HG03135 (cell line): ENCODE measurements around the gene PTPRJ.

ENCODE experiments used
- ATAC-seq: cut with Tn5 transposase; IDR thresholded peaks from one replicate; pipeline ENCODE4 v1.9.1; 2021; ENCODE audit warnings: mild to moderate bottlenecking, moderate library complexity; ENCODE audit not compliant: unreplicated experiment

PTPRJ gene

DNA sequence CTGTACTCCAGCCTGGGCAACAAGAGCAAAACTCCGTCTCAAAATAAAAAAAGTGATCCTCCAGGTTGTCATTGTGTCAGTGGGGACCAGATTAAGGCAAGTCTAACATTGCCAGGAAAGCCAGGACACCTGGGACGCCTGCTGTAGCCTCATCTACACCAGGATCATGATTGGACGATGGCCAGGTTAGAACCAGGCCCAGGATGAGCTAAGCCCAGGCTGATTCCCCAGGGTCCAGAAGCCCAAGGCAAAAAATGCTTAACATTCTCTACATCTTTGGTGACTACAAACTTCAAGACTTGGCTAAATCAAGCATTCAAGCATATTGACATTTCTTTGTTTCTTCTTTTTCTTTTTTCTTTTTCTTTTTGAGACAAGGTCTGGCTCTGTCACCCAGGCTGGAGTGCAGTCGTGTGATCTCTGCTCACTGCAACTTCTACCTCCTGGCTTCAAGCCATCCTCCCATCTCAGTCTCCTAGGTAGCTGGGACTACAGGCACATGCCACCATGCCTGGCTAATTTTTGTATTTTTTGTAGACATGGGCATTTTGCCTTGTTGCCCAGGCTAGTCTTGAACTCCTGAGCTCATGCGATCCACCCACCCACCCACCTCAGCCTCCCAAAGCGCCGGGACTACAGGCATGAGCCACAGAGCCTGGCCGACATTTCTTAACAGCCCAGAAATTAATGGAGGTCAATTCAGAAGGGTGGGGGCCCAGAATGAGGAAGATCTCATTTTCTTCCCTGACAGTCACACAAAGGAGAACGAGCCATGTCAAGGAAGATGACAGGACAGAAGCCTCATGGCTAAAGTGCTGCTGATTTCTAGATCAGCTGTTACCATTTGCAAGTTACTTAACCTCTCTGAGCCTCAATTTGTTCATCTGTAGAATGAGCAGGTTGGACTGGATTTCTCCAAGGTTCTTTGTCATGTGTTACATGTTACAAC lies 12.5 kb upstream of the PTPRJ start:
- no peak for ATAC-seq

DNA sequence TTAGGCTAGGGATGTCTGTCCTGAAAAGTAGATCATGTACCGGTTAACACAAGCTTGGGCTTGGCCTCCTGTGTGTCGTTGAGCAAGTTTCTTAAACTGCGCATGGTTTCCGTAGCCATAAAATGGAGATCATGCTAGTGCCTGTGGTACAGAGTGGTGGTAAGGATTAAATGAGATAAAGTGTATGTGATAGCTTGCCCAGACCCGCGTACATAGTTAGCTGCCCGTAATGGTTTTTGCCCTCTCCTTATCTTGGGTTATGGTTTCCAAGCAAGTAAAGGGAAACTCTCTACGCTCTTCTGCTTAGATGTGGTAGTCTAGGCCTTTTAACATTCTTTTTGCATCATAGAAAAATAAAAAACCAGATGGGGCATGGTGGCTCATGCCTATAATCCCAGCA lies 11.0 kb upstream of the PTPRJ start:
- ATAC-seq, result no peak

DNA sequence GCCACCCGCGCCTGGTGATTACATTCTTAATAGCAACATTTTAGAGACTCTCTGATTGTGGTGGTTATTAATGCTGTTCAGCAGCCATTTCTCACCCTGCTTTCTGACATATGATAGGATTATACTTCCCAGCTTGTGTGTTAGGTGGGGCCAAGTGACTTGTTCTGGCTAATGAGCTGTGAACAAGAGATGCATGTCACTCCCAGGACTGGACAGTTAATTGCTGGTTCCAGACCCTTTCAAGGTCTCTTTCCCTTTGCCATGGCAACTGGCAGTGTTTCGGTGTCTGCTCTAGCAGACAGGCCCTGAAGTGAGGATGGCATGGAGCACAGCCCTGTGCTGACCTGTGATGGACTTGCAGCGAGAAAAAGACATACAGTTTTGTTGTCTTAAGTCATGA lies 8.9 kb upstream of the PTPRJ start:
- ATAC-seq, result no peak

DNA sequence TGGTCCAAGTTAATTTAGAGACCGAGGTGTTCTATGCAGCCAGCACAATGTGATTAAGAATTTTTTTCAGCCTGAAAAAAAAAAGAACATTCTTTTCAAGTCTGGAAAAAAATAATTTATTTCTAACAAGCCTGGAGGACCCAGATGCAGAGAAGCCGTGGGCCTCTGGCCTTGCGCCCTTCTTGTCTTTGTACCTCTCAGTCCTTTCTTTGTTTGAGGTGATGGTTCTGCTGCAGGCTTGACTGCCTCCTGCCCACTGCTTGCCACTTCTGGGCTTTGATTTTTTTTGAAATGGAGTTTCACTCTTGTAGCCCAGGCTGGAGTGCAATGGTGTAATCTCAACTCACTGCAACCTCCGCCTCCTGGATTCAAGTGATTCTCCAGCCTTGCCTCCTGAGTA lies 7.2 kb upstream of the PTPRJ start:
- ATAC-seq, result no peak

DNA sequence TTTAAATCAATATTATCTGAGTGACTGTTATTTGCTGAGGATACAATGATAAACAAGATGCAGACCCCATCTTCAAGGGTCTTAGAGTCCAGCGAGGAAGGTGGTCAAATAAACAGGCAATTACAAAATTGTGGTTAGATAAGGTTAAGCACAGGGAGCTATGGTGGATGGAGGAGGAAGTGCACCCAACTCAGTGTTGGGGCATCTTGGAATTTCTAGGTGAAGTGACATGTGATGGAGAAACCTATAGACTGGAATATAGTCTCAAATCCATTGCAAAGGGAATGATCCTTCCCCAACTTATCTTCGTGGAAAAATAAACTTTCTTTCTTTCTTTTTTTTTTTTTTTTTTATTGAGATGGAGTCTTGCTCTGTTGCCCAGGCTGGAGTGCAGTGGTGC lies 3.4 kb upstream of the PTPRJ start:
- ATAC-seq, result no peak

DNA sequence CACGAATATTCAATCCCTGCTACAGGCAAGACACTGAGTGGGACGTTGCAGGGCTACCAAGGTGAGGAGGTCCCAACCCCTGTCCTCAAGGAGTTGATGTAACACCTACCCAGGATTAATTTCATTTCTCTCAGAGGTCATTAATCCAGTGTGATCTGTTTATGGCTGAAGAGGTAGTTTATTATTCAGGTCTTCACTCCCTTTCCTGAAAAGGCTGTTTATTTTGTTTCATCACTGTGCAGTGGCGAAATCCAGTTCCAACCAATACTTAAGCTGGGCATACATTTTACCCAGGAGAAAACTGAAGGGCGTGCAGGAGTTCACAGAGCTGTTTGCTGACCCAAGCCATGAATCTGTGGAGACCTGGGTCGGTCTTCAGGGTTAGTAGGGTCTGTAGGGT lies 2.7 kb upstream of the PTPRJ start:
- ATAC-seq, result no peak

DNA sequence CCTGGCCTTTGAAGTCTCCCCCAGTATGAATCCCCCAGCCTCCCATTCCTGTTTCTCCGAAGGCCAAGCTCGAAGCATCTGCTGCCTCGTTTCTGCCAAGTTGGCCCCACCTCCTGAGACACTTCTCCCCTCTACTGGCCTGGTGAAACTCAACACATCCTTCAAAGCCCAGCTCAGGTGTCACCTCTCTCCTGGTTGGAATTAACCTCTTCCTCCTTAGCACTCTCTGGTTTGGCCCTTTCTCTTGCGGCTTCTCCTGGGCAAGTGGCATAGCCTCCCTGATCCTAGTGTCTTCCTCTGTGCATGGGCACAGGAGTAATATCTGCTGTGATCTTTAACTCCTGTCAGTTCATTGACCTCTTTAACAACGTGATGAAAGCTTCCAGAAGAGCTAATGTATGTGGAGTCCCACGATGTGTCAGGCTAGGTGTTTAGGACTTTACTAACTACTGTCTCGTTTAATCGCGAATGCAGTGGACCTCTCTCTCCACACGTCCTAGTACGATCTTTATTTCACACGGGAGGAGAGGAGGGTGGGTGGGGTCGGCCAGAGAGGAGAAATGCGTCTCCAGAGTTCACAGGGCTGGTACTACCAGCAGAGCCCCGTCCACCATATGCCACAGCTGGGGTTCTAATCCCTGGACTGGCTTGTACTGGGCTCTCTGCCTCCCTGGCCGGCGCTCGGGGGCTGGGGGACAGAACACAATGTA lies 826 bp upstream of the PTPRJ start:
- ATAC-seq, result no peak

DNA sequence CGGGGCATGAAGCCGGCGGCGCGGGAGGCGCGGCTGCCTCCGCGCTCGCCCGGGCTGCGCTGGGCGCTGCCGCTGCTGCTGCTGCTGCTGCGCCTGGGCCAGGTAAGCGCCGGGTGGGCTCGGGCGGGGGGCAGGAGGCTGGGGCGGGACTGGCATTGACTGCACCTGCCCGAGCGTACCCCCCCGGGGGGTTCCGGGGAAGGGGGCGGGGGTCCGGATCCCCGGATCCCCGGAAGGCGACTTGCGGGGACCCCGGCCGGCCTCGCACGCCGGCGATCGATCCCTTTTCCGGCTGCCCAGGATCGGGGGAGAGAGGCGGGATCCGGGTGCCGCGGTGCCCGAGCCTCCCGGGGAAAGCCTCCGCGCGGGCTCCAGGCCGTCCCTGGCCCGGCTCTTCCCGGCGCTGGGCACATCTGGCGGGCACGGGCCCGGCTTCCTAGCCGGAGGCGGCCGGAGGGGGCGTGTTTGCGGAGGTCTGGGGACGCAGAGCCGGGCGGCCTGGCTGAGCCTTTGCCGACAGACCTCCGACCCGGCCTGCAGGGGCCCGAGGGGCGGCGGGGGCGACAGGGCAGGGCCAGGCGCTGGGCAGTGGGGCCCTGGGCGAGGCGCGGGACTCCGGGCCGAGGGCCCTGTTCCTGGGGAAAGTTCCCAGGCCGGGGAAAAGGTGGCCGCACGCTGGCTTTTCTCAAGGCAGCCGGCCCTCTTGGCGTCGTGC lies 705 bp downstream of the PTPRJ start:
- peak; percentile 53 for ATAC-seq

DNA sequence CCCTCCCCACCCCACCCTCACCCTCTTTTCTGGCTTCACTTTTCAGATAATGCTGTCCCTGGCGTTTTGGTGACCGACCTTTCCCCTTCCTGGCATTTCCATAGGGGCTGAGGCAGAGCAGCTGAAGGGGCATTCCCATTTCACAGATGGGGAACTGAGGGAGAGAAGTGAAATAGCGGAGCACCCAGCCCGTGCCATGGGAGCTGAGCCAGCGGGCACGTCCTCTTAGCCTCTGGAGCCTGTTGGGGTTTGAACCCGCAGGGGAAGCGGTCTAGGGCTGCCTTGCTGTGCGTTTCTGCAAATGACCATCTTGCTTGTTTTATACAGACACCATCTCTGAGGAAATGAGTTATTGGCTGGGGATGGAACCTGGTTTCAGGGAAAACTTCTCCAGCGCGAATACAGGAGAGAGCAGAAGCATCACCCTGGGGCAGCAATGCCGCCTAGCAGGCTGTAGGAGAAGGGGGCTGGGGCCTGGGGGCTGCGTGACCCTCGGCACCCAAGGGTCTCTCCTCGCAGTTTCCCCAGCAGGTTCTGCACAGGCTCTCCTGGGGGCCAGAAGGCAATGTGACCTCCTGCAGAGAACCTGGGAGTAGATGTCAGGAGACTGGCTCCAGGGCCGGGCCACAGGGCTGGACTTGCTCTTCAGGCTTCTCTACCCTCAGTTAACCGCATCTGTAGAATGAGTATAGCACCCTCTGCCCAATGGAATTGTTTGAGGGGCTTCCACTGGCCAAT lies 1.5 kb downstream of the PTPRJ start:
- no peak for ATAC-seq

DNA sequence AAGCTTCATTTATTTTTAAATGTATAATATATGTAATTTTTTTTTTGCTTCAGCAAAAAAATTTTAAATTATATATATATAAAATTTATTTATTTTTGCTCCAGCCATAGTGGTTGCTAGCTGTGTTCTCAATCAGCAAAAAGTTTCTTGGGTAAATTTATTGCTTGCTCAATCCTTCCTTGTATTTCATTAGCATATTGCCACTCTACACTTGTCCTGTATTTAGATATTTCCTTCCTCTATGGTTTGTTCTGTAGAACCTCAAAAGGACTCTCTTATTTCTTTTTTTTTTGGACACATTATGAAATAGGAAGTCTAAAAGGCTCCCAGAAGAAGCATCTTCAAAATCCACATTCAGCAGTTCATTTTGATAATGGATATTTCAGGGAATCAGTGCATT lies 2.3 kb downstream of the PTPRJ start:
- ATAC-seq, result no peak

DNA sequence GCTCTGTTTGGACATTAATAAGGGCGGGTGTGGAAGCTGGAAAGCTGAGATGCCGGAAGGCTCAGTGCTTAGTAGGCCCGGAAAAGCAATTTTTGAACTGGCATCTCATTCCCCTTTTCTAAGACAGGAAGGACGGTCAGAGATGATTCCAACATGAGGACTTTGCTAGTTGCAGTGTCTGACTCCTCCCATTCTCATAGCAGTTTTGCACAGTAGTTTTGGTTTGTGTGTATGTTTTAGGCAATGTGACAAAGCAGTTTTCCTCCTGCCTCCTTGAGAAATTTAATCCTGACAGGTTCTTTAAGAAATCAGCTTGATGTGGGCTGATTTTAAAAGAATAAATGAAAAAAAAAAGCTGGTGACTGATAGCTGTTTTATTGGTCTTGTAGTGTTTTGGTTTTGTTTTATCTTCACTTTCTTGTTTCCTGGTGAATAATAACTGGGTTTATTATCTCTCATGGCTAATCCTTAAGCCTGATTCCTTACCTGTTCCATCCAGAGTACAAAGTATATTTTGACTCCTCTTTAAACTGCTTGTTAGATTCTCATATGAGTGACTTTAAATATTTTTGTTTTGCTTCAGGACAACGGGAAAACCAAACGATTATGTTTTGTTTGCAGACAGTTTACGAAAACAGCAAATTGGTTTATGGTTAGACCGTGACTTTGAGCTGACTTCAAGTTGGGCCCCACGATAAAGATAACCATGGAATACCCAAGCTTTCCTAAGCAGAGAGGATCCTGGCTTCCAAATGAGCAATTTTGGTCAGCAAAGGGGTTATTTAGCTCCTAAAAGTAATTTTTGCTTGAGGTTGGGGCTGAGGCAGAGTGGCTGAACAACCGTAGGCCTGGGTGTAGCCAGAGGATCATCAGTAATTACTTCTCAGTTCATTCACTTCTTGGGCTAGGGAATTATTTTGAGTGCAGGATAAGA lies 3.4 kb downstream of the PTPRJ start:
- no peak for ATAC-seq

DNA sequence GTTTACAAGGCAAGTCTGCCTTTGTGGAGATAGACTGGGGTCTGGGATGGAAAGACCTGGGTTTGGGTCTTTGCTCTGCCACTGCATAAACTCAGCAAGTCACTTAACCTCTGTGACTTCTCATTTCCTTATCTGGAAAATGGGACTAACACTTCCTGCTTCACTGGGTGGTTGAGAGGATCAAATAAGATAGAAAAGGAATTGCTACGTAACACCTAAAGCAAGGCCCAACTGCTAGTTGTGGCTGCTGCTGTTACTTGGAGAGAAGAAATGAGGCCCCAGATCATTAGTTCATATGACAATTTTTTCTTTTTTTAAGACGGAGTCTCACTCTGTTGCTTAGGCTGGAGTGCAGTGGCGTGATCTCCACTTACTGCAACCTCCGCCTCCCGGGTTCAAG lies 5.9 kb downstream of the PTPRJ start:
- no peak for ATAC-seq

DNA sequence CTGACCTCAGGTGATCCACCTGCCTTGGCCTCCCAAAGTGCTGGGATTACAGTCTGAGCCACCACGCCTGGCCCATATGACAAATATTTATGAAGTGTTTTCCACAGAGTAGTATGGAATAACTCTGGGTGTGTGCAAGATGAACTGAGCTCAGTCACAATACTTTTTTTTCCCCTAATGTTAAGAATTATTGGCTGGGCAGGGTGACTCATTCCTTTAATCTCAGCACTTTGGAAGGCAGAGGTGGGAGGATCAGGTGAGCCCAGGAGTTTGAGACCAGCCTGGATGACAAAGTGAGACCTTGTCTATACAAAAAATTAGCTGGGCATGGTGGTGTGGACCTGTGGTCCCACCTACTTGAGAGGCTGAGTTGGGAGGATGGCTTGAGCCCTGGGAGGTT lies 6.4 kb downstream of the PTPRJ start:
- no peak for ATAC-seq

DNA sequence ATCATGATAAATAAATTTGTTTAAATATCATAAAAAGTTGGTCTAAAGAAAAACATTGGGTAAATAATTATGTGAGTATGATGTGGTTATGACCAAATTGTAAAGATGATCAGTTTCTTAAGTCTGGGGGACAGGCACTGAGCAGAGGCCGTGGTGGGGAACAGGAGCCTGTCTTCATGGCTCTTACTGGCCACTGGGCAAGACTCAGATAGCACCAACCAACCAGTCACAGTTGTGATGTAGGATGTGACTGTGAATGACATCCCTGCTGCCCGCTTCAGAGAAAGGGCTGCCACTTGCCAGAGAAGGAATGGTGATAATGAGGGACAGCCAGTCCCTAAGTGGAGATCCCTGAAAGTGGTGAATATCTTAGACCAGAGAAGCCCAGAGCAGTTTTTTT lies 7.0 kb downstream of the PTPRJ start:
- no peak for ATAC-seq

DNA sequence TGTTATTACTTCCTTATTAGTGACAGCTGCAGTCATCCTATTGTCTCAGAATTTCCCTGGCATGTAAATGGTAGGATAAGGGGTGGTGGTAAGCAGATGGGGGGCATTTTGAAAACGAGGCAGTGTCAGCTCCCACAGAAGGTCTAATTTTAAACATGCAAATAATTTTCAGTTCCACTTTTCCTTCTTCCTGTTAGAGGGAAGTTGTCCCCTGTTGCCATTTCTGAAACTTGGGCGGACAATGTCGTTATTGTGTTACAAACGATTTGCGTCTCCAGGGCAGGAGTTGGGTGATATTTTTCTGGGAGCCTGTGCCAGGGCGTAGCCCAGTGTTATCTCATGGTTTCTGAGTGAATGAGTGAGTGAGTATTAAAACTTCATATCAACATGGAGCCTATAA lies 7.4 kb downstream of the PTPRJ start:
- ATAC-seq, result no peak

DNA sequence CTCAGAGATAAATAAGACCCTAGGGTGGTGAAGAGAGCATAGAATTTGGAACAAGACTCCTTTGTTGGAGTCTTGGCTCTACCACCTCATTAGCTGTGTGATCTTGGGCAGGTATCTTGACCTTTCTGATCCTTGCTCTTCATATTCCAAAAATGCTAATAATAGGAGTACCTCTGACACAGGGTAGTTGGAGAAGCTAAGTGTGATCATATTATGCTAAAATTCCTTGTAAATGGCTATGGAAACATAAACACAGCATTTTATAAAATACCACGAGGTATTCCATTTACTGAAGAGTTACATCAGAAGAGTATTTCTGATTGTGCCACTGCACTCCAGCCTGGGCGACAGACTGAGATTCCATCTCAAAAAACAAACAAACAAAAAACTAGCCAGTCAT lies 9.4 kb downstream of the PTPRJ start:
- ATAC-seq, result no peak

DNA sequence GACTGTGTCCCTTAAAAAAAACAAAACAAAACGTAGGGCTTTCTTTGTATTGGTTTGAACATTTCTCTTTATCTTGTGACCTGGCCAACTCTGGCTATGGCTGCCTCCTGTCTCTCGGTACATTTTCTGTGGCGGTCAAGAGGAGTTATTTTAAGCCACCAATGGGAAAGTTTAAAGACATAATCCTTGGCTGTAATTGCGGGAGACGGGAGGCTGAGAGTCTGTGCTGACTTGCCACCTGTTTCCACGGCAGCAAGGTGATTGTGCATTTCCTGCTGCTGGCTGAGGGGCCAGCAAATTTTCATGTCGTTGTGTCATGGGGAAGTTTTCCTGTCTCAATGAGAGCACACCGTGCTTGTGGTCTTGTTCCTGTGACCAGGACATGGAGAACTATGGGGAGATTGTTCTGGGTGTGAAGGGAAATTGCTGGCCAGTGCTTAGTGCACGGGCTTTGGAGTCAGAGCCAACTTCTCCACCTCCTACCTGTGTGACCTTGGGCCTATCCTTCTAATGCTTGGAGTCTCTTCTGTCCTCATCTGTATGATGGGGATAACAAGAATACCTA lies 11.0 kb downstream of the PTPRJ start:
- ATAC-seq, result no peak

DNA sequence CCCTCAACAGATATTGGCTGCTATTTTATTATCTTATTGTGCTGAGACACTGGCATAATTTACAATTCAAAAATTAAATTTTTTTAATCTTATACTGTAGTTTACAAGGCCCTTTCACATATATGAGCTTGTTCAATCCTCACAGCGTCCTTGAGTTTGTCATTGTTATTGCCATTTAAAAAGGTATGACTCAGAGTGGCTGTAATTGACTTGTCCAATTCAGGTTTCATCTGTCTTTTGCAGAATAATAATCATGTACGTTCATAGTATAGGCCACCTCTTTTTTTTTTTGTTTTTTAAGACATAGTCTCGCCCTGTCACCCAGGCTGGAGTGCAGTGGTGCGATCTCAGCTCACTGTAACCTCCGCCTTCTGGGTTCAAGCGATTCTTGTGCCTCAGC lies 11.5 kb downstream of the PTPRJ start:
- no peak for ATAC-seq

DNA sequence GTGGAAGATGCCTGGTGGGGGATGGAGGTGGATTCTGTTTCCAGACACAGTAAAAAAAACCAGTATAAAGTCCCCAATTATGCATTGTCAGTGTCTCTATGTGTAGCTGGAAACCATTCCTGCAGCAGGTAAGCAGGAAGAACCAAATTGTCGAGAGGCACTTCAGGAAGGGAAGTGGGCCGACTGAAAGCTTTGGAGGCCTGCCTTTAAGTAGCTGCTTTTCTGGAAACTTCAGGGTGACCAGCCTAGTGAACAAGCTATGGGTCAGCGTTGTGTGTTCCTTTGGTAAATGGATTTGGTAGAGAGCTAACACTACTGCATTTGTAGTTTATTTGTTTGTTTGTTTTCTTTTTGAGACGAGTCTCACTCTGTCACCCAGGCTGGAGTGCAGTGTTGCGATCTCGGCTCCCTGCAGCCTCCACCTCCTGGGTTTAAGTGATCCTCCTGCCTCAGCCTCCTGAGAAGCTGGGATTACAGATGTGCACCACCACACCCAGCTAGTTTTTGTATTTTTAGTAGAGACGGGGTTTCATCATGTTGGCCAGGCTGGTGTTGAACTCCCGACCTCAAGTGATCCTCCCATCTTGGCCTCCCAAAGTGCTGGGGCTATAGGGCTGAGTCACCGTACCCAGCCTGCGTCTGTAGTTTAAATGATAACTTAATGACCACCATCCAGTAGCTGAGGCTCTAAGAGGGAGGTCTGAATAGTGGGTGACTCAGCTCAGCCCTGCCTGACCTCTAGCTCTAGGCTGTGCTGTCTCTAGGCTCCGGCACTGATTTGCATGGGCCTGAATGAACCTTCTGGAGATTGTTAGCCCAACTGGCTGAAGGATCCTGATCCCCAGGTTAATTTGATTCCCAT lies 12.8 kb downstream of the PTPRJ start:
- ATAC-seq, result no peak
